COLO829 (cell line): Measurements from ENCODE around the gene GZMM.
"Not testable (repeated sequence)": the region's sequence is repeated elsewhere in the genome, so short reads cannot be mapped to it uniquely, and the experiment has no call there.

Experiments used
- DNase-seq: peaks from one replicate; pipeline ENCODE4 v3.0.0; 2012; ENCODE audit warnings: low spot score

The GZMM gene

DNA sequence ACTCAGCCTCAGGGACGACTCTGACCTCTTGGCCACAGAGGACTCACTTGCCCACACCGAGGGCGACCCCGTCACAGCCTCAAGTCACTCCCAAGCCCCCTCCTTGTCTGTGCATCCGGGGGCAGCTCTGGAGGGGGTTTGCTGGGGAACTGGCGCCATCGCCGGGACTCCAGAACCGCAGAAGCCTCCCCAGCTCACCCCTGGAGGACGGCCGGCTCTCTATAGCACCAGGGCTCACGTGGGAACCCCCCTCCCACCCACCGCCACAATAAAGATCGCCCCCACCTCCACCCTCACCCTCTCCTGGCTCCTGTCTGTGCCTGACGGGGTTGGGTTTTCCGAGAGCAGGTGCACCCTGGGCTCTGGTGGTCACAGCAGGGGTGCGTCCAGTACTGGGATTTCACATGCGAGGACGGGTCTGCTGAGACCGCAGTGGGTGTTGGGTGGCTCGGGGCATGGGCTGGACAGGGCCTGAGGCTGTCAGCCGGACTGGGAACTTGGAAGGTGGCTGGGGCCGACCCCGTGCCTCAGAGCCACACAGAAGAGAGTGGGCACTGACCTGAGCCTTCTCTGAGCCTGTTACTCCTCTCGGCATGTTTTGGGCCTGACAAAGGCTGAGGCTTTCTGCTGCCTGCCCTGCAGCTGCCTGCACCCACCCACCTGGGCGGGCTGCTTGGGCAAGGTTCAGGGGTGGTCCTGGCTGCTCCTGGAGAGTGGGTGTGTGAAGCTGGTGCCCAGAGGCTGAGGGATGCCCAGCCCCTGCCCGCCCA, 39.5 kb downstream of the GZMM start:
- no peak for DNase-seq

GRCh38 chr19:583968-584239, 40.1 kb downstream of the GZMM start:
- no peak for DNase-seq

DNA sequence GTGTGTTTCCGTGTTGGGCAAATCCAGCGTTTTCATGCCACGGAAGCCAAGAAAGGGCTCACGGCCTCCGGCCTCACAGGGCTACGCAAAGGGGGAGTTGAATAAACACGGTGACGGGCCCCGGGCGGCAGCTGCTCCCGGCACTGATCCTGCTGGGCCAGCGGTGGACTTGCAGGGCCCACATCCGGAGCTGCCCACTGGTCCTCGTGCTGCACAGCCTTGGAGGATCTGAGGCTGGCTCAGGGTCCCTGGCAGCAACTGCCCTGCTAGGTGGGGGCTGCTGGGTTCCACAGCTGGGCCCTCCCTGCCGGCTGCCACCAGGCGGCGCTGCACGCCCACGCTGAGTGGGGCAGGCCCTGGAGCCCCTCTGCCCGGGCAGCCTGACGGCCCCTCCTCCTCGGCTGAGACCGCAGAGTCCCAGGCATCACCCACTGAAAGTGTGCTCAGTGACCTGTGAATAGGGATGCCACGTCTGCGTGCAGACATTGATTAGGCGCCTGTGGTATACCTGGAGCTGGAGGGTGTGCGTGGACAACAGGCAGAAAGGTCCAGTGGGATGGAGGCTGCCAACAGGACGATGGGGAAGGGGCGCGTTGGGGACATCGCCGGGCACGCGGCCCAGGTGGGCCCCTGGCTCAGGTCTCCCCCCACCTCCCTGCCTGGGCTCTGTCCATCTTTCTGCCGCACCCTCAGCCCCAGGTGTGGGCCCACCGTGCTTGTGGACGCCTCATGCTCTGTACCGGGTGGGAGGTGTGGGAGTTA, 40.6 kb downstream of the GZMM start:
- no peak for DNase-seq

DNA sequence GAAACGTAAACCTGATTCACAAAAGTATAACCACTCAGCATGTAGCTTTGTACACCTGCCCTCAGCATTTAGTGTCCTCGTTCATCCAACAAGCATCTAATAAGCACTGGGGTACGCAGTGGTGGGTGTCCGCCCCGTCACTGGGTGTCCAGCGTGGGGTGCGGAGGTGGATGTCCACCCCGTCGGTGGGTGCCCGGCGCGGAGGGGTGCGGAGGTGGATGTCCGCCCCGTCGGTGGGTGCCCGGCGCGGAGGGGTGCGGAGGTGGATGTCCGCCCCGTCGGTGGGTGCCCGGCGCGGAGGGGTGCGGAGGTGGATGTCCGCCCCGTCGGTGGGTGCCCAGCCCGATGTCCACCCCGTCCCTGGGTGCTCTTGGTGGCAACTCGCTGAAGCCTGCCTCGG, 41.3 kb downstream of the GZMM start:
- not testable (repeated sequence) for DNase-seq

- no peak for DNase-seq
Measured at GRCh38 chr19:585551-586110, 41.8 kb downstream of the GZMM start.

GRCh38 chr19:588093-588740, 44.4 kb downstream of the GZMM start:
- DNase-seq, result peak; percentile 84

DNA sequence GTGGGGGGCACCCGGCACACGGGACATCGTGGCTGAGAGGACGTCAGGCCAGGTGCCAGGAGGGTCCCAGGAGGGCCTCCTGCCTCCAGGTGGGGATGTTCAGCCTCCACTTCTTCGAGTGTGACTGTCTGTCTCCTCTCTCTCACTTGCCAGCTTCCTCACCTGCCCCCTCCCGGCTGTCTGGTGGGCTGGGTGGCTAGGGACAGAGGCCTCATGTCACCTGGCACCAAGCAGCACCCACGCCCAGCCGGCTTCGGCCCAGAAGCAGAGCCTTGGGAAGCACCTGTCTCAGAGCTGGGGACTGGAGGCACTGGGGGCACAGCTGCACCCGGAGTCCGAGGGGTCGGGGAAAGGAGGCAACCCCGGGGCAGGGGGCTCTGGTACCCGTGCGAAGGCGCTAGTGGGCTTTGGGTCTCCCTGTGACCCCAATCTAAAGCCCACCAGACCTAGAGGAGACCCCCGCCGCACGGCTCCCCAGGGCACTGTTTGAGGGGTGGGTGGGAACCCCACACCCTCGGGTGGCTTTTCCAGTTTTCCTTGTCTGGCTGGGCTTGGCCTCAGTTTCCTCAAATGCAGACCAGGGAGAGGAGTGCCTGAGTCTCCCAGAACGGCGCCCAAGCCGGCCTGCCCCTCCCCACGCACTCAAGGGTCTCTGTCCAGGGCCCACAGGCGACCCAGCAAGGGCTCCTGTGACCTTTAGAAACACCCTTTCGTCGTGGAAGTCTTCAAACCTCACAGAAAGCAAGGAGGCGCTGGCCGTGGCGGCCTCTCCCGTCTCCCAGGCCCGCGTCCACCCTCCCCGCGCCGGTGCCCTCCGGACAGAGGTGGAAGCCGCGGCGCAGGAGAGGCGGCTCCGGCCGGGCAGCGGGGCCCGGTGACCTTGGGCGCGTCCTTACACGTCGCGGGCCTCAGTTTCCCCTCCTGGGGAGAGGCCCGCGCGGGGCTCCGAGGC, 45.2 kb downstream of the GZMM start:
- no peak for DNase-seq

DNA sequence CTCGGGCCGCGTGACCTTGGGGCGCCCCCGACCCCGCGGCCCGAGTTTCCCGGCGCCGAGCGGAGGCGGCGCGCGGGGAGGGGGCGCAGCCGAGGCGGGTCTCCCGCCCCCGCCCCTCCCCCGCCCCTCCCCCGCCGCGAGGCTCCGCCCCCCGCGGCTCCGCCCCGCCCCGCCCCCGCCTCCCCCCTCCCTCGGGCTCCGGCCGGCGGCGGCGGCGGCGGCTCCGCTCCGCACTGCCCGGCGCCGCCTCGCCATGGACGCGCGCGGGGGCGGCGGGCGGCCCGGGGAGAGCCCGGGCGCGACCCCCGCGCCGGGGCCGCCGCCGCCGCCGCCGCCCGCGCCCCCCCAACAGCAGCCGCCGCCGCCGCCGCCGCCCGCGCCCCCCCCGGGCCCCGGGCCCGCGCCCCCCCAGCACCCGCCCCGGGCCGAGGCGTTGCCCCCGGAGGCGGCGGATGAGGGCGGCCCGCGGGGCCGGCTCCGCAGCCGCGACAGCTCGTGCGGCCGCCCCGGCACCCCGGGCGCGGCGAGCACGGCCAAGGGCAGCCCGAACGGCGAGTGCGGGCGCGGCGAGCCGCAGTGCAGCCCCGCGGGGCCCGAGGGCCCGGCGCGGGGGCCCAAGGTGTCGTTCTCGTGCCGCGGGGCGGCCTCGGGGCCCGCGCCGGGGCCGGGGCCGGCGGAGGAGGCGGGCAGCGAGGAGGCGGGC, 46.0 kb downstream of the GZMM start, which contains the start of gene HCN2:
Gene HCN2 (plus strand): TSS at position 189 of the 703 bp plus-strand sequence. CDS start 65 bp downstream, at position 254.
- no peak for DNase-seq

DNA sequence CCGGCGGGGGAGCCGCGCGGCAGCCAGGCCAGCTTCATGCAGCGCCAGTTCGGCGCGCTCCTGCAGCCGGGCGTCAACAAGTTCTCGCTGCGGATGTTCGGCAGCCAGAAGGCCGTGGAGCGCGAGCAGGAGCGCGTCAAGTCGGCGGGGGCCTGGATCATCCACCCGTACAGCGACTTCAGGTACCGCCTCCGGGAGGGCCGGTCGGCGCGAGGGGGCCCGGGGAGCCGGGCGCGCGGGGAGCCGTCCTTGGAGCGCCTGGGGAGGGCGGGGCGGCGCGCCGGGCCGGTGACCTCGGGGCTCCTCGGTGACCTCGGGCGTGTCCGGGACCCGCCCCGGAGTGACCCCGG, 46.5 kb downstream of the GZMM start:
- DNase-seq, result no peak

GRCh38 chr19:590750-591098, 46.9 kb downstream of the GZMM start:
- DNase-seq, result no peak

DNA sequence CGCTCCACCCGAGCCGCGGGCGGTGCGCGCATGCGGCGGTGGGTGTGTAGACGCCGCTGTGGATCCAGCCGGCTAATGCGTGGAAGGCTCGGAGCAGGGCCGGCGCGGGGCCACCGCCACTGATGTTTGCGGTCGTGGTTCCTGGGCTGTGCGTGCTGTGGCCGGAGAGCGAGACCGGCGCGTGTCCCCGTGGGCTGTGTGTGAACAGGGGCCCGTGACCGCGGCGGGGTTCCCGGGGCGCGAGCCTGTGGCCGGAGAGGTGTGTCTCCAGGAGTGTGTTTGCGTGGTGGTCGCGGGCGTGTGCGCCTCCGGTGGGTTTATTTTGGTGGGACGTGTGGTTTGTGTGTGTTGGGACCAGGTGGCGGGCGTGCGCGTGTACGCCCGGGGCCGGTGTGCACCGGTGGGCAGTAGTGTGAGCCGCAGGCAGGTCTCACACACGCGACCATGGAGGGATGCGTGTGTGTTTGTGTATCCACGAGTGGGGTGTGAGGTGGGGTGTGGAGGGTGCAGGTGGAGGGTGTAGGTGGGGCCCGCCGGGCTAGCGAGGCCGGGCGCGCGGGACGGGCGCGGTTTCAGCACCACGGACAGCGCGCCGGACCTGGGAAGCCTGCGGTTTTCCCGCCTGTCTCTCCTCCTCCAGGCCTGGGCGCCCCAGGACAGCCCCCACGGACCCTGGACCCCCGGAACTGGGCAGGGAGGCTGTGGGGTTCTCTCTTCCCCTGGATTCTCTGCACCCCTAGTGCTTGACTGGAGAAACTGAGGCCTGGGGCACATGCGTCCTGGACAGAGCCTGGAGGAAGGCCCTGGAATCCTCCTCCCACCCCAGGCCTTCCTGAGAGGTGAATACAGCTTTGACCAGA, 47.5 kb downstream of the GZMM start:
- no peak for DNase-seq

DNA sequence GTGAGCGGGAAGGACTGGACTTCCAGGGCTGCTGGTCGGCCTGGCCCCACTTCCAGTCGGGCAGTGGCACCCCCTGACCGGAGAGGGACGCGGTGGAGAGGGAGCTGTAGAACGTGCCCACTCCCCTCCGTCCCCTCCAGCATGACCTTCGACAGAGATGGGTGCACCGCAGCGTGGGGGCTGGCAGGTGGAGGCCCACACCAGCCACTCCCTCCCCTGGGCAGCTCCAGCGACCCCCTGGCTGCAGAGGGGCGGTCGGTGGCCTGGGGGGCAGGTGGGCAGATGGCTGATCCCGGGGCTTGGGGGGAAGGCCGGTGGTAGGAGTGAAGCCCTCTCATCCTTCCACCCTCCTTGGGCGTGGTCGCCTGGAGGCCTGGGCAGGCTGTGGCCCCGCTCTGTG, 48.2 kb downstream of the GZMM start:
- no peak for DNase-seq

- DNase-seq, result no peak
Measured at GRCh38 chr19:593055-593454, 49.2 kb downstream of the GZMM start.

GRCh38 chr19:593505-593904, 49.7 kb downstream of the GZMM start:
- DNase-seq, result no peak

GRCh38 chr19:594265-594870, 50.5 kb downstream of the GZMM start:
- no peak for DNase-seq

- DNase-seq, result no peak
Measured at GRCh38 chr19:595326-596262, 51.7 kb downstream of the GZMM start.

DNA sequence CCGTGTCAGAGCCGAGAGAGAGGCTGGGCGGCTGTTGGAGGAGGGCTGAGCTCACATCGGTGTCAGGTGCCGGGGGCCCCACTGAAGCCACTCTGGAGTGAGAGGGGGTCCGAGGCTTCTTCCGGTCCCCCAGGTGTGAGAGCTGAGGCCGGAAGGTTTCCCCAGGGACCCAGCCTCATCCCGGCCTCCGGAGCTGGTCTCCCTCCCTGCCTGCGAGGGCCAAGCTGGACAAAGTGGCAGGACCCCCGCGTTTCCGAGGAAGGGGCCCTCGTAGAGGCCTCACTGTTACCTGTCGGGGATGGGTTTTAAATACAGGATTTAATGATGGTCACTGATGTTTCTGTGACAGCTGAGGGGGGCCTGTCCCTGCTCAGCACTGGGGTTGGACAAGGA, 52.4 kb downstream of the GZMM start:
- DNase-seq, result no peak

- DNase-seq, result no peak
Measured at GRCh38 chr19:597406-598315, 53.8 kb downstream of the GZMM start.
